Measurements from ENCODE around the gene CACNG6. TPM values are rescaled to one million over a fixed set of nuclear protein-coding genes. Genes with fewer than 3 reads are reported as not detected.

The CACNG6 gene
- total RNA-seq, 1 donor from 2014 or later = 0.77 TPM

- Mint-ChIP-seq H3K4me3 (no peak overlapping the region), H3K27ac (ENCODE audit: unreplicated experiment) (no peak overlapping the region), H3K9me3 (no peaks in the 10 kb centered on the region), H3K4me1 (peaks cover 8% of the 10 kb centered on the region), H3K36me3 (ENCODE audit: low read depth) (no peaks in the 10 kb centered on the region), H3K27me3 (ENCODE audit: low read depth) (peaks cover 19% of the 10 kb centered on the region)
- TF ChIP-seq, protein P1, sequence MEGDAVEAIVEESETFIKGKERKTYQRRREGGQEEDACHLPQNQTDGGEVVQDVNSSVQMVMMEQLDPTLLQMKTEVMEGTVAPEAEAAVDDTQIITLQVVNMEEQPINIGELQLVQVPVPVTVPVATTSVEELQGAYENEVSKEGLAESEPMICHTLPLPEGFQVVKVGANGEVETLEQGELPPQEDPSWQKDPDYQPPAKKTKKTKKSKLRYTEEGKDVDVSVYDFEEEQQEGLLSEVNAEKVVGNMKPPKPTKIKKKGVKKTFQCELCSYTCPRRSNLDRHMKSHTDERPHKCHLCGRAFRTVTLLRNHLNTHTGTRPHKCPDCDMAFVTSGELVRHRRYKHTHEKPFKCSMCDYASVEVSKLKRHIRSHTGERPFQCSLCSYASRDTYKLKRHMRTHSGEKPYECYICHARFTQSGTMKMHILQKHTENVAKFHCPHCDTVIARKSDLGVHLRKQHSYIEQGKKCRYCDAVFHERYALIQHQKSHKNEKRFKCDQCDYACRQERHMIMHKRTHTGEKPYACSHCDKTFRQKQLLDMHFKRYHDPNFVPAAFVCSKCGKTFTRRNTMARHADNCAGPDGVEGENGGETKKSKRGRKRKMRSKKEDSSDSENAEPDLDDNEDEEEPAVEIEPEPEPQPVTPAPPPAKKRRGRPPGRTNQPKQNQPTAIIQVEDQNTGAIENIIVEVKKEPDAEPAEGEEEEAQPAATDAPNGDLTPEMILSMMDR (conservative IDR thresholded peaks at IDR 0.05) = no peak
- DNase-seq (ENCODE audit: low read depth, low spot score) = no peak
Measured at GRCh38 chr19:53985863-53986262, 5.6 kb upstream of the CACNG6 start.

- Mint-ChIP-seq H3K27me3 (ENCODE audit: low read depth) (peaks cover 23% of the 10 kb centered on the region), H3K4me1 (peaks cover 5% of the 10 kb centered on the region), H3K27ac (ENCODE audit: unreplicated experiment) (no peak overlapping the region), H3K4me3 (peak overlapping the region; percentile 39), H3K36me3 (ENCODE audit: low read depth) (no peaks in the 10 kb centered on the region), H3K9me3 (no peaks in the 10 kb centered on the region)
- TF ChIP-seq, protein P1 (conservative IDR thresholded peaks at IDR 0.05) = no peak
- DNase-seq (ENCODE audit: low read depth, low spot score) = no peak
Measured at GRCh38 chr19:53988981-53989380, 2.5 kb upstream of the CACNG6 start.

GRCh38 chr19:53989600-53990533 lies 1.6 kb upstream of the CACNG6 start:
- Mint-ChIP-seq H3K9me3 (no peaks in the 10 kb centered on the region), H3K27me3 (ENCODE audit: low read depth) (peaks cover 30% of the 10 kb centered on the region), H3K4me1 (peaks cover 5% of the 10 kb centered on the region), H3K27ac (ENCODE audit: unreplicated experiment) (no peak overlapping the region), H3K36me3 (ENCODE audit: low read depth) (no peaks in the 10 kb centered on the region), H3K4me3 (no peak overlapping the region)
- no peak for DNase-seq (ENCODE audit: low read depth, low spot score)
- TF ChIP-seq, protein P1 (conservative IDR thresholded peaks at IDR 0.05) = no peak

GRCh38 chr19:53992211-53992610 lies 774 bp downstream of the CACNG6 start:
- H3K27ac Mint-ChIP-seq (ENCODE audit: unreplicated experiment) = no peak overlapping the region
- H3K36me3 Mint-ChIP-seq (ENCODE audit: low read depth) = no peaks in the 10 kb centered on the region
- peaks cover 5% of the 10 kb centered on the region for H3K4me1 Mint-ChIP-seq
- DNase-seq (ENCODE audit: low read depth, low spot score) = no peak
- TF ChIP-seq, protein P1 (conservative IDR thresholded peaks at IDR 0.05) = no peak
- peak overlapping the region; percentile 51 for H3K4me3 Mint-ChIP-seq
- no peaks in the 10 kb centered on the region for H3K9me3 Mint-ChIP-seq
- peaks cover 50% of the 10 kb centered on the region for H3K27me3 Mint-ChIP-seq (ENCODE audit: low read depth)

DNA sequence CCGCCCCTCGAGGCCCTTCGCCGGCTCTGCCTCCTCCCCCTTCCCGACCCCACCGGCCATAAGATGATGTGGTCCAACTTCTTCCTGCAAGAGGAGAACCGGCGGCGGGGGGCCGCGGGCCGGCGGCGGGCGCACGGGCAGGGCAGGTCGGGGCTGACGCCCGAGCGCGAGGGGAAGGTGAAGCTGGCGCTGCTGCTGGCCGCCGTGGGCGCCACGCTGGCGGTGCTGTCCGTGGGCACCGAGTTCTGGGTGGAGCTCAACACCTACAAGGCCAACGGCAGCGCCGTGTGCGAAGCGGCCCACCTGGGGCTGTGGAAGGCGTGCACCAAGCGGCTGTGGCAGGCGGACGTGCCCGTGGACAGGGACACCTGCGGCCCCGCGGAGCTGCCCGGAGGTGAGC lies 1.4 kb downstream of the CACNG6 start:
- Mint-ChIP-seq H3K27me3 (ENCODE audit: low read depth) (peaks cover 55% of the 10 kb centered on the region), H3K4me3 (no peak overlapping the region), H3K36me3 (ENCODE audit: low read depth) (no peaks in the 10 kb centered on the region), H3K27ac (ENCODE audit: unreplicated experiment) (no peak overlapping the region), H3K4me1 (peaks cover 5% of the 10 kb centered on the region), H3K9me3 (no peaks in the 10 kb centered on the region)
- DNase-seq (ENCODE audit: low read depth, low spot score) = no peak
- TF ChIP-seq, protein P1 (conservative IDR thresholded peaks at IDR 0.05) = no peak
